AG08395 (cell line): ENCODE data around the gene KCNG3.
A peak's percentile ranks its signal among the peaks of the same experiment; 100 is the strongest.
"Not testable (repeated sequence)": the region's sequence is repeated elsewhere in the genome, so short reads cannot be mapped to it uniquely, and the experiment has no call there.

Experiments used
- DNase-seq: peaks from one replicate; pipeline ENCODE4 v3.0.0; 2012; ENCODE audit warnings: mixed read lengths, low spot score

KCNG3 gene

GRCh38 chr2:42429352-42429751 lies 64.4 kb downstream of the KCNG3 start:
- DNase-seq = no peak

- DNase-seq = no peak
Measured at GRCh38 chr2:42425697-42426096, 68.1 kb downstream of the KCNG3 start.

- DNase-seq = peak; percentile 11
Measured at GRCh38 chr2:42424033-42424432, 69.7 kb downstream of the KCNG3 start.

- DNase-seq = no peak
Measured at GRCh38 chr2:42421601-42422239, 72.1 kb downstream of the KCNG3 start.

GRCh38 chr2:42421157-42421485 lies 72.7 kb downstream of the KCNG3 start:
- DNase-seq = no peak

- DNase-seq = no peak
Measured at GRCh38 chr2:42414648-42415047, 79.1 kb downstream of the KCNG3 start.

- no peak for DNase-seq
Measured at GRCh38 chr2:42414158-42414557, 79.6 kb downstream of the KCNG3 start.

GRCh38 chr2:42410742-42411514 lies 82.9 kb downstream of the KCNG3 start:
- DNase-seq = no peak

- DNase-seq = no peak
Measured at GRCh38 chr2:42408009-42408408, 85.8 kb downstream of the KCNG3 start.

- DNase-seq = no peak
Measured at GRCh38 chr2:42407476-42407875, 86.3 kb downstream of the KCNG3 start.

- DNase-seq = no peak
Measured at GRCh38 chr2:42404676-42405075, 89.1 kb downstream of the KCNG3 start.

- no peak for DNase-seq
Measured at GRCh38 chr2:42401773-42402172, 92.0 kb downstream of the KCNG3 start.

GRCh38 chr2:42398052-42398451 lies 95.7 kb downstream of the KCNG3 start:
- DNase-seq = not testable (repeated sequence)

- not testable (repeated sequence) for DNase-seq
Measured at GRCh38 chr2:42393320-42393719, 100.5 kb downstream of the KCNG3 start.

- no peak for DNase-seq
Measured at GRCh38 chr2:42392191-42392590, 101.6 kb downstream of the KCNG3 start.
